BE2C (cell line): ENCODE results near the gene MDK.

Experiments
- DNase-seq: peaks from one replicate; pipeline ENCODE4 v3.0.0-alpha.2; 2020
- H3K27me3 ChIP-seq: fragments of 250-450 bp; sonication (Bioruptor Pico); 2 replicates; pipeline ENCODE4 v1.5.1; 2020; ENCODE audit warnings: mild to moderate bottlenecking
- H3K36me3 ChIP-seq: fragments of 250-450 bp; sonication (Bioruptor Pico); 2 replicates; pipeline ENCODE4 v1.5.1; 2020; ENCODE audit warnings: mild to moderate bottlenecking
- H3K4me1 ChIP-seq: fragments of 250-450 bp; sonication (Bioruptor Pico); 2 replicates; pipeline ENCODE4 v1.5.1; 2020
- H3K4me3 ChIP-seq: 2 replicates; pipeline ENCODE4 v1.5.1; 2011; ENCODE audit warnings: low read depth, low read length
- H3K9me3 ChIP-seq: fragments of 250-450 bp; sonication (Bioruptor Pico); 2 replicates; pipeline ENCODE4 v1.5.1; 2020
- TF ChIP-seq, protein P1 (sequence below): IDR thresholded peaks from 2 replicates; pipeline ENCODE4 v1.5.1; 2012; ENCODE audit warnings: mild to moderate bottlenecking, low read depth, low read length

MDK gene

DNA sequence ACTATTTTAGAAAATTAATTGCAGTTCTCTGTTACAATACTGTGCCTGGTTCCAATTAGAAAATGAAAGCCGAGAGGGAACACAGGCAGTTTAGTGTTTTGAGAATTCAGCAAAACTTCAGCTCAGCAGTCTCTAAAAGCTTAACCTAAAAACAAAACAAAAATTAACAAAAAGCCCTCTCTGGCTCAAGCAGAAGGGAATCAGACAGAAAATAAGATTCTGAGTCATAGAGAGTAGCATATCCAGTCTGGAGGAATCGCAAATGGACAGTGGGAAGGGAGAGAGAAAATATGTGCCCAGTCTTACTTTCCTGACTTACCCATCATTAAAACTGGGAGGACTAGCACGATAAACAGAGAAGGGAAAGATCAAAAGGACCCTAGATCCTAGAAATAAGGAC is 48.2 kb downstream of the MDK start:
- H3K4me1 ChIP-seq: 0 out of 2 replicates have a peak, but pooled peaks cover 4% of the 10 kb centered on the region
- no peak overlapping the region for H3K4me3 ChIP-seq
- H3K9me3 ChIP-seq: no peaks in the 10 kb centered on the region
- no peaks in the 10 kb centered on the region for H3K27me3 ChIP-seq
- no peaks in the 10 kb centered on the region; the same call in 1 of the 2 replicates for H3K36me3 ChIP-seq
- no peak for DNase-seq
- TF ChIP-seq, protein P1, sequence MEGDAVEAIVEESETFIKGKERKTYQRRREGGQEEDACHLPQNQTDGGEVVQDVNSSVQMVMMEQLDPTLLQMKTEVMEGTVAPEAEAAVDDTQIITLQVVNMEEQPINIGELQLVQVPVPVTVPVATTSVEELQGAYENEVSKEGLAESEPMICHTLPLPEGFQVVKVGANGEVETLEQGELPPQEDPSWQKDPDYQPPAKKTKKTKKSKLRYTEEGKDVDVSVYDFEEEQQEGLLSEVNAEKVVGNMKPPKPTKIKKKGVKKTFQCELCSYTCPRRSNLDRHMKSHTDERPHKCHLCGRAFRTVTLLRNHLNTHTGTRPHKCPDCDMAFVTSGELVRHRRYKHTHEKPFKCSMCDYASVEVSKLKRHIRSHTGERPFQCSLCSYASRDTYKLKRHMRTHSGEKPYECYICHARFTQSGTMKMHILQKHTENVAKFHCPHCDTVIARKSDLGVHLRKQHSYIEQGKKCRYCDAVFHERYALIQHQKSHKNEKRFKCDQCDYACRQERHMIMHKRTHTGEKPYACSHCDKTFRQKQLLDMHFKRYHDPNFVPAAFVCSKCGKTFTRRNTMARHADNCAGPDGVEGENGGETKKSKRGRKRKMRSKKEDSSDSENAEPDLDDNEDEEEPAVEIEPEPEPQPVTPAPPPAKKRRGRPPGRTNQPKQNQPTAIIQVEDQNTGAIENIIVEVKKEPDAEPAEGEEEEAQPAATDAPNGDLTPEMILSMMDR: no peak

DNA sequence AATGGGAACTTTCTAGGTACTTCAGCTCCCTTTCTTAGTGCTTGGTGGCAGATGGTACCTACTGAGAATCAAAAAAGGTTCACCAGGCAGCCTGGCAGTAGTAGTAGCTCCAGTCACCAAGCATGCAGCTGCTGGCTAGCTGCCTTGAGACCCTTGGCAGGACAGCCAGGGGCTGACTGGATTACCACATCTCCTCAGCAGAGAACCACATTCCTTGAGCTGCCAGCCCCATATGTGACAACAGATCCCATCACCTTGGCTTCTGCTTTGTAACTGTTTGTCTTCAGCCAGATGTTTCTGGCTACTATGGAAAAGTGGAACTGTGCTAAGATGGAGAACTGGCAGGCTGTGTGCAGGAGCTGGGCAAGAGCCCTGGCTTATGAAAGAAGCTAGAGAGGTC is 49.7 kb downstream of the MDK start:
- H3K9me3 ChIP-seq: no peaks in the 10 kb centered on the region
- 0 out of 2 replicates have a peak, but pooled peaks cover 4% of the 10 kb centered on the region for H3K4me1 ChIP-seq
- H3K4me3 ChIP-seq: no peak overlapping the region
- no peaks in the 10 kb centered on the region for H3K27me3 ChIP-seq
- H3K36me3 ChIP-seq: no peaks in the 10 kb centered on the region; the same call in 1 of the 2 replicates
- DNase-seq: no peak
- TF ChIP-seq, protein P1: no peak
